GM23248 (cell line): ENCODE results near the gene EFNB2. TPM values are rescaled to one million over a fixed set of nuclear protein-coding genes. Genes with fewer than 3 reads are reported as not detected.

Experiments used
- DNase-seq: peaks from one replicate; pipeline ENCODE4 v3.0.0-alpha.2; 2015
- H2AFZ ChIP-seq: fragments of 200-600 bp; sonication (generic); 2 replicates; pipeline ENCODE4 v1.6.1; 2016; ENCODE audit warnings: antibody characterized with exemption
- H3F3A ChIP-seq: fragments of 200-600 bp; sonication (generic); 2 replicates; pipeline ENCODE4 v1.6.1; 2016; ENCODE audit warnings: mild to moderate bottlenecking, antibody characterized with exemption, mixed run types; ENCODE audit not compliant: insufficient read depth
- H3K27ac ChIP-seq: fragments of 200-600 bp; sonication (generic); 2 replicates; pipeline ENCODE4 v1.5.1; 2016; ENCODE audit warnings: mild to moderate bottlenecking
- H3K27me3 ChIP-seq: fragments of 200-600 bp; sonication (generic); replicated peaks from 2 replicates; pipeline ENCODE4 v1.6.1; 2016; ENCODE audit warnings: mild to moderate bottlenecking; ENCODE audit not compliant: insufficient read depth
- H3K36me3 ChIP-seq: fragments of 200-600 bp; sonication (generic); 2 replicates; pipeline ENCODE4 v1.6.1; 2016; ENCODE audit warnings: low read depth, mild to moderate bottlenecking
- H3K4me1 ChIP-seq: fragments of 200-600 bp; sonication (generic); 2 replicates; pipeline ENCODE4 v1.6.1; 2016; ENCODE audit warnings: mild to moderate bottlenecking; ENCODE audit not compliant: insufficient read depth
- H3K4me2 ChIP-seq: fragments of 200-600 bp; sonication (generic); one replicate; pipeline ENCODE4 v1.6.1; 2016; ENCODE audit warnings: mild to moderate bottlenecking; ENCODE audit not compliant: unreplicated experiment
- H3K4me3 ChIP-seq: fragments of 200-600 bp; sonication (generic); 2 replicates; pipeline ENCODE4 v1.5.1; 2016; ENCODE audit warnings: mild to moderate bottlenecking
- H3K79me2 ChIP-seq: fragments of 200-600 bp; sonication (generic); 2 replicates; pipeline ENCODE4 v1.6.1; 2016; ENCODE audit warnings: mild to moderate bottlenecking; ENCODE audit not compliant: insufficient read depth
- H3K9ac ChIP-seq: fragments of 200-600 bp; sonication (generic); 2 replicates; pipeline ENCODE4 v1.6.1; 2016; ENCODE audit warnings: mild to moderate bottlenecking
- H3K9me2 ChIP-seq: fragments of 200-600 bp; sonication (generic); 2 replicates; pipeline ENCODE4 v1.6.1; 2016; ENCODE audit warnings: mixed run types, mild to moderate bottlenecking, moderate library complexity; ENCODE audit not compliant: insufficient read depth
- H3K9me3 ChIP-seq: fragments of 200-600 bp; sonication (generic); one replicate; pipeline ENCODE4 v1.6.1; 2017; ENCODE audit warnings: low read depth
- H4K20me1 ChIP-seq: fragments of 200-600 bp; sonication (generic); 2 replicates; pipeline ENCODE4 v1.6.0; 2016; ENCODE audit not compliant: insufficient read depth
- EZH2 ChIP-seq: fragments of 200-600 bp; sonication (generic); IDR thresholded peaks from 2 replicates; pipeline ENCODE4 v1.6.1; 2018; ENCODE audit warnings: antibody characterized with exemption, mild to moderate bottlenecking; ENCODE audit not compliant: insufficient read depth, poor library complexity, severe bottlenecking
- EZH2phosphoT487 ChIP-seq: fragments of 200-600 bp; sonication (generic); IDR thresholded peaks from 2 replicates; pipeline ENCODE4 v1.6.1; 2018; ENCODE audit warnings: antibody characterized with exemption, moderate library complexity, mild to moderate bottlenecking, low read depth; ENCODE audit not compliant: insufficient read depth
- WGBS, 2 experiments: methylation state at CpG; one replicate each; pipeline ENCODE4 v1.1.6; 2015 to 2017; ENCODE audit warnings: low lambda C conversion rate in 2 of 2, low coverage in 1 of 2; ENCODE audit errors: missing lambda C conversion rate in 2 of 2; 5-methylcytosine and 5-hydroxymethylcytosine counted together
- in situ Hi-C: fragments of 300-500 bp; cut with MboI; formaldehyde crosslinking; loops from 2 replicates; pipeline ENCODE4 v1.15.0; 2020
- polyA plus RNA-seq: library from polyadenylated mRNA; unstranded; fragments of >200 nt; fragmentation: Nextera tagmentation; extraction: Ambion mirVana; gene quantifications from 2 replicates; pipeline ENCODE4 v1.2.1, GENCODE V29; 2016
- total RNA-seq: library from RNA; depleted of rRNA; stranded (reverse); fragments of >200 nt; shearing (Covaris generic); gene quantifications from 2 replicates; pipeline ENCODE4 v1.2.3, GENCODE V29; 2014

EFNB2 gene
- total and polyA plus RNA-seq, 2 experiments from 2014 or later: 0.06 to 0.43 TPM

- DNase-seq: no peak
- H3F3A ChIP-seq: peaks cover 14% of the 10 kb centered on the region; the same call in 1 of the 2 replicates
- no peak overlapping the region for H2AFZ ChIP-seq
- 79 to 82% methylated on average over 20 of the region's 20 CpGs for WGBS, 2 experiments
- H3K27me3 ChIP-seq: peaks cover 6% of the 10 kb centered on the region
- H3K27ac ChIP-seq: no peak overlapping the region
- in situ Hi-C loops: no loop called here
- H3K4me2 ChIP-seq: no peak overlapping the region
- H3K9me2 ChIP-seq: no peaks in the 10 kb centered on the region
- H3K9ac ChIP-seq: no peak overlapping the region
- no peaks in the 10 kb centered on the region for H3K36me3 ChIP-seq
- no peaks in the 10 kb centered on the region for H4K20me1 ChIP-seq
- no peak overlapping the region for H3K4me3 ChIP-seq
- no peak for TF ChIP-seq EZH2
- TF ChIP-seq EZH2phosphoT487: no peak
- H3K9me3 ChIP-seq: no peaks in the 10 kb centered on the region
- 0 out of 2 replicates have a peak, but pooled peaks cover 7% of the 10 kb centered on the region for H3K4me1 ChIP-seq
- no peaks in the 10 kb centered on the region for H3K79me2 ChIP-seq
These were observed 66.5 kb downstream of the EFNB2 start for GRCh38 chr13:106468744-106469590.

DNA sequence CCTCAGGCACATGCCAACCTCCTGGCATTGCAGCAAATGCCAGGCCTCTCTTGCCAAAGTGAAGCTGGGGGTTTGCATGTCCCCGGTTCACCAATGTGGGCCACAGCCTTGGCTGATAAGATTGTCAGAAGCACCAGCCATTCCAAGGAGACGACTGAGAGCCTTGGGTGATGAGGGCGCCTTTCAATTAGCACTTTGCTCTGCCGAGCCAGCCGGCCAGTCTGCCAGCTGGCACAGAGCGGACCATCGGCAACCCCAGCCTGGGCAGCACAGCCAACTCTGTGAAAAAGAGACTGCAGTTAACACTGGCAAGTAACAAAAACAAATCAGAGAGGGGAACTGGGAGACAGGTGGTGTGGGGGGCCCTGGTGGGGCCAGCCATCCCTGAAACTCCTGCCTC lies 67.3 kb downstream of the EFNB2 start:
- peaks cover 14% of the 10 kb centered on the region; the same call in 1 of the 2 replicates for H3F3A ChIP-seq
- no peak overlapping the region for H3K4me3 ChIP-seq
- no peak overlapping the region for H2AFZ ChIP-seq
- no peak overlapping the region for H3K27ac ChIP-seq
- 10 to 17% methylated on average over 7 of the region's 7 CpGs for WGBS, 2 experiments
- in situ Hi-C loops: no loop called here
- H3K9me3 ChIP-seq: no peaks in the 10 kb centered on the region
- H3K9me2 ChIP-seq: no peaks in the 10 kb centered on the region
- H3K4me1 ChIP-seq: 0 out of 2 replicates have a peak, but pooled peaks cover 7% of the 10 kb centered on the region
- no peak overlapping the region for H3K4me2 ChIP-seq
- H3K27me3 ChIP-seq: peaks cover 6% of the 10 kb centered on the region
- no peaks in the 10 kb centered on the region for H4K20me1 ChIP-seq
- no peak overlapping the region for H3K9ac ChIP-seq
- DNase-seq: no peak
- no peaks in the 10 kb centered on the region for H3K79me2 ChIP-seq
- H3K36me3 ChIP-seq: no peaks in the 10 kb centered on the region
- TF ChIP-seq EZH2phosphoT487 (no peak), EZH2 (no peak)

- no peak overlapping the region for H3K4me2 ChIP-seq
- H4K20me1 ChIP-seq: no peaks in the 10 kb centered on the region
- peaks cover 6% of the 10 kb centered on the region for H3K27me3 ChIP-seq
- no peak overlapping the region for H3K9ac ChIP-seq
- TF ChIP-seq EZH2phosphoT487: no peak
- no peak for TF ChIP-seq EZH2
- H3K79me2 ChIP-seq: no peaks in the 10 kb centered on the region
- 0 out of 2 replicates have a peak, but pooled peaks cover 4% of the 10 kb centered on the region for H3K4me1 ChIP-seq
- H3F3A ChIP-seq: peaks cover 11% of the 10 kb centered on the region; the same call in 1 of the 2 replicates
- no peak overlapping the region for H3K4me3 ChIP-seq
- H3K27ac ChIP-seq: no peak overlapping the region
- DNase-seq: no peak
- no peaks in the 10 kb centered on the region for H3K36me3 ChIP-seq
- in situ Hi-C loops: no loop called here
- H3K9me2 ChIP-seq: no peaks in the 10 kb centered on the region
- WGBS, 2 experiments: 81 to 82% methylated on average over 10 of the region's 10 CpGs
- no peaks in the 10 kb centered on the region for H3K9me3 ChIP-seq
- H2AFZ ChIP-seq: no peak overlapping the region
These were observed 67.9 kb downstream of the EFNB2 start for GRCh38 chr13:106467427-106468122.

- Histone ChIP-seq H3K4me3 (no peak overlapping the region), H2AFZ (no peak overlapping the region), H3K9ac (no peak overlapping the region), H4K20me1 (no peaks in the 10 kb centered on the region), H3K9me3 (no peaks in the 10 kb centered on the region), H3K36me3 (no peaks in the 10 kb centered on the region), H3K9me2 (no peaks in the 10 kb centered on the region), H3K79me2 (no peaks in the 10 kb centered on the region), H3K27ac (no peak overlapping the region), H3K4me2 (no peak overlapping the region), H3F3A (peaks cover 4% of the 10 kb centered on the region; the same call in 1 of the 2 replicates), H3K27me3 (peaks cover 10% of the 10 kb centered on the region), H3K4me1 (no peaks in the 10 kb centered on the region)
- DNase-seq: no peak
- WGBS, 2 experiments: 79 to 83% methylated on average over 7 of the region's 7 CpGs
- in situ Hi-C loops: no loop called here
- TF ChIP-seq EZH2 (no peak), EZH2phosphoT487 (no peak)
These were observed 68.6 kb downstream of the EFNB2 start for GRCh38 chr13:106466691-106467426.
